T47D (cell line): ENCODE measurements around the gene ILF3.

Experiments used
- DNase-seq, 2 experiments: peaks; one replicate each; pipeline versions ENCODE4 v3.0.0 to v3.0.0-alpha.2; 2011 to 2012; ENCODE audit warnings: low read depth in 1 of 2, low spot score in 1 of 2
- JUND ChIP-seq: IDR thresholded peaks from 2 replicates; pipeline ENCODE4 v1.6.1; 2012; ENCODE audit warnings: low read depth
- in situ Hi-C: cut with HindIII; loops from 2 replicates; pipeline ENCODE4 v1.10.0; 2016; ENCODE audit warnings: low sequenced_read_pairs, low pct_unique_long_range_greater_than_20kb

Gene ILF3

GRCh38 chr19:10720607-10721125 is 66.5 kb downstream of the ILF3 start:
- DNase-seq = no peak
- in situ Hi-C loops = no loop called here
- TF ChIP-seq JUND = no peak

GRCh38 chr19:10723591-10723990 is 69.4 kb downstream of the ILF3 start:
- in situ Hi-C loops = no loop called here
- no peak for DNase-seq
- no peak for TF ChIP-seq JUND

- no peak for TF ChIP-seq JUND
- DNase-seq = no peak
- in situ Hi-C loops = no loop called here
These were observed 70.5 kb downstream of the ILF3 start for GRCh38 chr19:10724573-10725071.

- TF ChIP-seq JUND = no peak
- in situ Hi-C loops = no loop called here
These were observed 71.3 kb downstream of the ILF3 start for GRCh38 chr19:10725415-10725814.

GRCh38 chr19:10726268-10726667 is 72.1 kb downstream of the ILF3 start:
- in situ Hi-C loops = no loop called here
- no peak for TF ChIP-seq JUND
- DNase-seq = no peak

More at GRCh38 chr19:10725415-10725814, 71.3 kb downstream of the ILF3 start:
- no peak for DNase-seq

- TF ChIP-seq JUND = no peak
These were observed 73.6 kb downstream of the ILF3 start for GRCh38 chr19:10727685-10728201.

GRCh38 chr19:10729411-10729810 is 75.3 kb downstream of the ILF3 start:
- no peak for DNase-seq
- in situ Hi-C loops = no loop called here
- no peak for TF ChIP-seq JUND

More at GRCh38 chr19:10727685-10728201, 73.6 kb downstream of the ILF3 start:
- in situ Hi-C loops = no loop called here
- no peak for DNase-seq

GRCh38 chr19:10730932-10731331 is 76.8 kb downstream of the ILF3 start:
- in situ Hi-C loops = no loop called here
- TF ChIP-seq JUND = no peak
- DNase-seq = no peak

GRCh38 chr19:10735741-10736140 is 81.6 kb downstream of the ILF3 start:
- in situ Hi-C loops = no loop called here
- no peak for TF ChIP-seq JUND
- no peak for DNase-seq

- no peak for TF ChIP-seq JUND
- in situ Hi-C loops = no loop called here
- DNase-seq = no peak
These were observed 82.0 kb downstream of the ILF3 start for GRCh38 chr19:10736189-10736588.

- no peak for TF ChIP-seq JUND
- DNase-seq = no peak
- in situ Hi-C loops = no loop called here
These were observed 82.9 kb downstream of the ILF3 start for GRCh38 chr19:10736916-10737551.

GRCh38 chr19:10737722-10738121 is 83.6 kb downstream of the ILF3 start:
- TF ChIP-seq JUND = no peak
- in situ Hi-C loops = no loop called here
- DNase-seq = no peak

- in situ Hi-C loops = no loop called here
- TF ChIP-seq JUND = no peak
- no peak for DNase-seq
These were observed 86.7 kb downstream of the ILF3 start for GRCh38 chr19:10740798-10741197.
